Skeletal muscle tissue (tissue), 4 donors: Measurements from ENCODE around the gene PSMD7. TPM values are rescaled to one million over a fixed set of nuclear protein-coding genes. Genes with fewer than 3 reads are reported as not detected.
A peak's percentile ranks its signal among the peaks of the same experiment; 100 is the strongest.
"Not testable (repeated sequence)": the region's sequence is repeated elsewhere in the genome, so short reads cannot be mapped to it uniquely, and the experiment has no call there.

Experiments used
- H3K27ac ChIP-seq: one replicate; pipeline ENCODE4 v1.7.0; 2013; ENCODE audit warnings: mild to moderate bottlenecking, low read depth, low read length, inconsistent platforms
- H3K27me3 ChIP-seq, 3 donors: one replicate each; pipeline ENCODE4 v1.7.0; 2013; ENCODE audit warnings: low read length in 3 of 3; ENCODE audit not compliant: control insufficient read depth in 3 of 3, insufficient read depth in 3 of 3
- H3K36me3 ChIP-seq, 3 donors: one replicate each; pipeline ENCODE4 v1.7.0; 2013; ENCODE audit warnings: low read length in 3 of 3; ENCODE audit not compliant: control insufficient read depth in 3 of 3, insufficient read depth in 3 of 3
- H3K4me1 ChIP-seq, 3 donors: one replicate each; pipeline ENCODE4 v1.7.0; 2013; ENCODE audit warnings: low read length in 3 of 3, mild to moderate bottlenecking in 3 of 3; ENCODE audit not compliant: control insufficient read depth in 3 of 3, insufficient read depth in 3 of 3
- H3K4me3 ChIP-seq, 3 donors: one replicate each; pipeline ENCODE4 v1.7.0; 2013; ENCODE audit warnings: low read length in 3 of 3
- H3K9ac ChIP-seq, 3 donors: one replicate each; pipeline ENCODE4 v1.7.0; 2013; ENCODE audit warnings: low read length in 3 of 3, mild to moderate bottlenecking in 3 of 3, moderate library complexity in 2 of 3, low read depth in 1 of 3
- H3K9me3 ChIP-seq, 3 donors: one replicate each; pipeline ENCODE4 v1.7.0; 2013; ENCODE audit warnings: low read length in 3 of 3; ENCODE audit not compliant: control insufficient read depth in 3 of 3
- total RNA-seq: library from RNA; depleted of rRNA; stranded (reverse); fragments of >200 nt; gene quantifications from one replicate; pipeline ENCODE4 v1.2.3, GENCODE V29; 2014
- donor health status: Osteomylitis.

Gene PSMD7
- total RNA-seq, 1 donor from 2014 or later, result 40.7 TPM

DNA sequence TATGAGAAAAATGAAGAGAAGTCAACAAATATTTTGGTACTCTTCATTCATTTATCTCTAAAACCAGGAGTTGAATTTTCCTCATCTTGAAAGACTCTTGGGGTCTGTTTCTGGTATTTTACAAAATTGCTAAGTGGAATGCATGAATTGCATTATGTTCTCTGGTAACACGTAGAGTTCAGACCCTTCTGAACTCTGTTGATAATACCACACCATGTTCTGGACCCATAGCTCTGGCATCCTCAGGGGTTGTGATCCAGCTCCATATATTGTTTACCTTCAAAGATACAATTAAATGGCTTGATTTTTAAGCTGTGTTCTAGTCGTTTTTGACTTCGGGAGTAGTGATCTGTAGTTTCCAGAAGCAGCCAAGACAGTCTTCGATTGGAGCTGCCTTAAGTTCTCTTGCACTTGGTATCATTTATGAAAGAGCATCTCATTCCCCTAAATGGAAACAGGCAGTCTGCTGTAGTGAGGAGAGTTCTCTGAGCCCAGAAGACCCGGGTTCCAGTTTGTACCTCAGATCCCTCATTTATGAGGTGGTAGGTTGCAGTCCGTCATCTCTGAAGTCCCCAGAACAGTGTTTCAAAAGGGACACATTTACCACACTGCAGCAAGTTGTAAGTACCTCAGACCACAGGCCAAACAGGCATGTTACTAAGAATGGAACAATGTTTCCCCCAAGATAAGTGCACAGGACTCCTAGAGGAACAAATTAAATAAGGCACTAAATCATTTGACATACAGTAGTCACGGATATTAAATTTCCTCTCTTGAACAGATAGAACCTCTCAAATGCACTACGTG is 9.6 kb downstream of the PSMD7 start:
- no peak overlapping the region for H3K9ac ChIP-seq
- no peak overlapping the region for H3K4me3 ChIP-seq
- no peaks in the 10 kb centered on the region for H3K4me1 ChIP-seq
- no peaks in the 10 kb centered on the region for H3K27me3 ChIP-seq
- no peaks in the 10 kb centered on the region for H3K9me3 ChIP-seq
- H3K27ac ChIP-seq, result no peak overlapping the region
- peaks cover 50 to 62% (median 62%) of the 10 kb centered on the region in 3 donors for H3K36me3 ChIP-seq

DNA sequence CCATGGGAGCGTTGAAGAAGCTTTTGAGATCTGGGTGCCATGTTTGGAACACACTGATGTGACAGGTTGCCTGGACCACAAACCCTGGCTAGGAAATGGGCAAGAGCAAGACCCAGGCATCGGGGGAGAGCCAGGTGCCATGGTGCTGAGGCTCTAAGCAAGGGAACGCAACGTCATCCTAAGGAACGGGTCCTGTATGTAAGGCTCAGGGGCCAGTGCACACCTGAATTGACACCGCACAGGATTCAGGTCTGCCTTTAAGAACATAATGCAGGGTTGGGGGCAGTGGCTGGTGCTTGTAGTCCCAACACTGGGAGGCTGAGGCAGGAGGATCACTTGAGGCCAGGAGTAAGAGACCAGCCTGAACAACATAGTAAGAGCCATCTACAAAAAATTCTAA is 10.8 kb downstream of the PSMD7 start:
- Histone ChIP-seq H3K9ac (no peak overlapping the region), H3K4me1 (no peaks in the 10 kb centered on the region), H3K4me3 (no peak overlapping the region), H3K27me3 (no peaks in the 10 kb centered on the region), H3K9me3 (no peaks in the 10 kb centered on the region), H3K27ac (no peak overlapping the region), H3K36me3 (peaks cover 40 to 51% (median 50%) of the 10 kb centered on the region in 3 donors)

DNA sequence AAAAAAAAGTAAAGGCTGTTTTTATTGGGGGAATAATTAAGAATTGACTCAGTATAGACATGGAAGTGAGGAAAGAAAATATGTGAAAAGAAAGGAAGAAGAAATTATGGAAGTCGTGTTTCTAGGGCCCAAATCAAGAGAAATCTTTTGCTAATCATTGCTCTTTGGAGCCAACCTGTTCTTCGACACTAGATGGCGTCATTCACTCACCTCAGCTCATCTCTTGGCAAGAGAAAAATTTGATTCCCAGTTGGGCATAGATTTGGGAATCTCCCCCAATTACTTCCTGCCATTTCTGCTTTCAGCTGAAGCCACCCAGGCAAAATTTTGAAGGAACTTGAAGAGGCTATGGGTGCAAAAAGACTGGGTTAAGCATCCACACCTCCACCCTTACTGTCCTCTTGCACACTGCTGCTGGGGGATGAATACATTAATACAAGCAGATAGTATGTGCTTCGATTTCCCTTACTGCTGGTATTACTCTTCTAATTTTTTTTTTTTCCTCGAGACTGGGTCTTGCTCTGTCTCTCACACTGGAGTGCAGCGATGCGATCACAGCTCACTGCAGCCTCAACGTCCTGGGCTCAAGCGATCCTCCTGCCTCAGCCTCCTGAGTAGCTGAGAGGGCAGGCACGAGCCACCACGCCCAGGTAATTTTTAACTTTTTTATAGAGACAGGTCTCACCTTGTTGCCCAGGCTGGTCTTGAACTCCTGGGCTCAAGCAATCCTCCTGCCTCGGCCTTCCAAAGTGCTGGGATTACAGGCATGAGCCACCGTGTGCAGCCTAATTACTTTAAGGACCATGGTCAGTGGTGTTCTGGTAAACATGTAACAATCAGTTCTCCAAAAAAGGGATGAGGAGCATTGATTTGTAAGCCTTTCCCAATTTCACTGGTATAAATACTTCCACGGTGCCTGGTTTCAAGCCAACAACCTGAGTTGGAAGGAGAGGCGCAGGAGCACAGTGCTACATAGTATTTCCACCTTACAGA is 13.5 kb downstream of the PSMD7 start:
- Histone ChIP-seq H3K9me3 (no peaks in the 10 kb centered on the region), H3K36me3 (peaks cover 19 to 25% (median 23%) of the 10 kb centered on the region in 3 donors), H3K27ac (no peak overlapping the region), H3K9ac (no peak overlapping the region), H3K4me1 (no peaks in the 10 kb centered on the region), H3K4me3 (no peak overlapping the region), H3K27me3 (no peaks in the 10 kb centered on the region)

DNA sequence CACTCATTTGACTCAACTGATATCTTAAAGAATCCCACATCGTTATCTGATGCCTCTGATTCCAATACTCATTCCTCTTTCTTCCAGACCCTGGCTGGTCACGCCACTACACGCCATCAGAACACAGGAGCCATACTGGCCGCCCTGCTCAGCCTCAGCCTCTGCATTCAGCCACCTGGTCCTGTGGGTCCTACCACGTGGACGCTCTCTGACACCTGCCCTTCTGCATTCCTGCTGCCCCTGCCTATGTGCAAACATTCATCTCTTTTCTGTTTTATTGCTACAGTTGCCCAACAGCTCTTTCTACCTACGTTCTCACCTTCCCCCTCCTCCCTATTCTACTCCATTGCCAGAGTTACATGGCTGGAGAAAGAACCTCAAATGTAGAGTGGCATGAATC is 18.4 kb downstream of the PSMD7 start:
- Histone ChIP-seq H3K27ac (no peak overlapping the region), H3K36me3 (no peaks in the 10 kb centered on the region), H3K27me3 (no peaks in the 10 kb centered on the region), H3K9me3 (no peaks in the 10 kb centered on the region), H3K9ac (no peak overlapping the region), H3K4me1 (no peaks in the 10 kb centered on the region), H3K4me3 (no peak overlapping the region)

- no peaks in the 10 kb centered on the region for H3K9me3 ChIP-seq
- H3K9ac ChIP-seq, result no peak overlapping the region
- H3K27me3 ChIP-seq, result no peaks in the 10 kb centered on the region
- peaks cover 0 to 7% (median 4%) of the 10 kb centered on the region in 3 donors for H3K36me3 ChIP-seq
- H3K4me3 ChIP-seq, result no peak overlapping the region
- H3K4me1 ChIP-seq, result peaks cover 10 to 13% (median 11%) of the 10 kb centered on the region in 3 donors
- peak overlapping the region; percentile 65 for H3K27ac ChIP-seq
These were observed 24.1 kb downstream of the PSMD7 start for GRCh38 chr16:74320707-74321106.

GRCh38 chr16:74321356-74321755 is 24.7 kb downstream of the PSMD7 start:
- peak overlapping the region in 2 of 3 donors; percentile 16 to 27 for H3K9ac ChIP-seq
- H3K9me3 ChIP-seq, result no peaks in the 10 kb centered on the region
- no peak overlapping the region for H3K4me3 ChIP-seq
- peaks cover under 1 to 10% (median 9%) of the 10 kb centered on the region in 3 donors for H3K36me3 ChIP-seq
- peak overlapping the region; percentile 65 for H3K27ac ChIP-seq
- peaks cover 10 to 13% (median 11%) of the 10 kb centered on the region in 3 donors for H3K4me1 ChIP-seq
- no peaks in the 10 kb centered on the region for H3K27me3 ChIP-seq

DNA sequence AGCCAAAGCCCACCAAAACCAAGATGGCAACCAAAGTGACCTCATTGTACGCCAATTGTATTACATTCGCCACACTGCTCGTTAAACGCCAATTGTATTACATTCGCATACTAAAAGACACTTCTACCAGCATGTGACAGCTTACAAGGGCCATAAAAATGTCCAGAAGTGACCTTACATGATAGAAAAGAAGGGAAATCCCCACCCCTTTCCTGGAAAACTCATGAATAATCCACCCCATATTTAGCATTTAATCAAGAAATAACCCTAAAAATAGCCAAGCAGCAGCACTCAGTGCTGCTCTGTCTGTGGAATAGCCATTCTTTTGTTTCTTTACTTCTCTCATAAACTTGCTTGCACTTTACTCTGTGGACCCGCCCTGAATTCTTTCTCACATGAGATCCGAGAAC is 25.7 kb downstream of the PSMD7 start:
- Histone ChIP-seq H3K4me1 (peaks cover 10 to 13% (median 11%) of the 10 kb centered on the region in 3 donors), H3K4me3 (peak overlapping the region in 1 of 3 donors; percentile 29), H3K9me3 (no peaks in the 10 kb centered on the region), H3K36me3 (peaks cover 5 to 17% (median 16%) of the 10 kb centered on the region in 3 donors), H3K27ac (peak overlapping the region; percentile 78), H3K27me3 (no peaks in the 10 kb centered on the region), H3K9ac (peak overlapping the region in 1 of 3 donors; percentile 16)

DNA sequence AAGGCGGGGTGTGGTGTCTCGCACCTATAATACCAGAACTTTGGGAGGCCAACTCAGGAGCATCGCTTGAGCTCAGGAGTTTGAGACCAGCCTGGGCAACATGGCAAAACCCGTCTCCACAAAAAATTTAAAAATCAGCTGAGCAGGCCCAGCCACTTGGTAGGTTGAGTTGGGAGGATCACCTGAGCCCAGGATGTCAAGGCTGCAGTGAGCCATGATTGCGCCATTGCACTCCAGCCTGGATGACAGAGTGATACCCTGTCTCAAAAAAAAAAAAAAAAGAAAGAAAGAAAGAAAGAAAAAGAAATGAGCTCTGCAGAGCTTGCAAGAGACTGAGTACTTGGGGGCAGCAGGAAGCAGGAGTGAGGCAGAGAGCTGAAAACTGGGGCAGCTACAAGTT is 28.2 kb downstream of the PSMD7 start:
- H3K27ac ChIP-seq, H3K9me3 ChIP-seq, H3K4me3 ChIP-seq, H3K27me3 ChIP-seq, H3K9ac ChIP-seq: not testable (repeated sequence)
- Histone ChIP-seq H3K36me3 (peaks cover 5 to 17% (median 16%) of the 10 kb centered on the region in 3 donors), H3K4me1 (peaks cover 10 to 13% (median 11%) of the 10 kb centered on the region in 3 donors)

DNA sequence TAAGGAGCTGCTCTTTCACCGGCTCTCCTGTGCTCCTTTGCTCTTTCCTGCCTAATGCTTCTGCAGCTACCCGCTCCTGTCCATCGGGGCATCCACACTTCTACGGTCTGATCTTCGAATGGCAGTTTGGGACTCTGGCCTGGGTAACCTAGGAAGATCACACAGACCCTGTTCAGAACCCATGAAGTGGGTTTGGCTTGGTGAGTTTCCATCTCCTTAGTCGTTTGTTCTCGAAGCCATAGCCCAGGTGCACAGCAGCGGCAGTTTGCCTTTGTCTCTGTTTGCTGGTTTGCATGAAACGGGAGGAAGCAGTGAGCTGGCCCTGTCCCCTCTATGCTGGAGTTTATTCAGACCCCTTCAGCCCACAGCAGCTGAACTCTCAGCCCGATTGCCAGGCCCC is 29.0 kb downstream of the PSMD7 start:
- Histone ChIP-seq H3K9me3 (no peaks in the 10 kb centered on the region), H3K27ac (no peak overlapping the region), H3K27me3 (no peaks in the 10 kb centered on the region), H3K4me3 (no peak overlapping the region), H3K36me3 (peaks cover 6 to 18% (median 17%) of the 10 kb centered on the region in 3 donors), H3K4me1 (peaks cover 9 to 13% (median 11%) of the 10 kb centered on the region in 3 donors), H3K9ac (no peak overlapping the region)
